Inferior parietal cortex (tissue), 1 donor: ENCODE data around the gene GPR42.

Source experiments
- DNase-seq: peaks from one replicate; pipeline ENCODE4 v3.0.0-alpha.2; 2016; ENCODE audit errors: extremely low spot score

The GPR42 gene, protein sequence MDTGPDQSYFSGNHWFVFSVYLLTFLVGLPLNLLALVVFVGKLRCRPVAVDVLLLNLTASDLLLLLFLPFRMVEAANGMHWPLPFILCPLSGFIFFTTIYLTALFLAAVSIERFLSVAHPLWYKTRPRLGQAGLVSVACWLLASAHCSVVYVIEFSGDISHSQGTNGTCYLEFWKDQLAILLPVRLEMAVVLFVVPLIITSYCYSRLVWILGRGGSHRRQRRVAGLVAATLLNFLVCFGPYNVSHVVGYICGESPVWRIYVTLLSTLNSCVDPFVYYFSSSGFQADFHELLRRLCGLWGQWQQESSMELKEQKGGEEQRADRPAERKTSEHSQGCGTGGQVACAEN

DNA sequence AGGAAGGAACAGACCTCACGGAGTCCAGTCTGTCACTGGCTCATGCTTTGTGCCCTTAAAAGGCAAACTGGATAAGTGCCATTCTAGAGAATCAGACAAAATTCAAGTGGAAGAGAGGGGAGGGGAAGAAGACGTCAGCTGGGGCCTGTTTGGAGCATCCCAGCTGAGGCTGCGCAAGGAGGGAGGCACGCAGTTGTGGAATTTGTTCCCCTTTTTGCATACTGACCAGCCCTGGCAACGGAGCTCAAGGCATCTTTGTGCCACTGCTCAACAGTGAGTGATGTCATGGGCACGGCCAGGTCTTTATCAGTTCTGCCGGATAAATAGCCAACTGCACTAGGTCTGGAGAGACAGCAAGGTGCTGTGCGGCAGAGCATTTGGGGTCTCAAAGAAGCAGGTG is at the start of gene GPR42:
Gene GPR42, plus strand, starts transcription at position 347 of the 400 bp plus-strand sequence. CDS start 292 bp downstream, outside the sequence.
- no peak for DNase-seq

DNA sequence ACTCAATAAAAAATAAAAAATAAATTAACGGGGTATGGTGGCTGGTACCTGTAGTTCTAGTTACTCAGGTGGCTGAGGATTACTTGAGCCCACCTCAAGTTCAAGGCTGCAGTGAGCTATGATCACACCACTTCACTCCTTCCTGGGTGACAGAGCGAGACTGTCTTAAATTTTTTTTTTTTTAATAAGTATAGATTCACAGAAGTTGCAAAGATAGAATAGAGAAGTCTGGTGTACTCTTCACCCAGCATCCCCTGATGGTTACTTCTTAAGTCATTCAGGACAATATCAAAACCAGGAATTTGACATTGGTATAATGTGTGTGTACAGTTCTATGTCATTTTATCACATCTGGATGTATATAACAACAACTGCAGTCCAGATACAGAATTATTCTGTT is 49.6 kb upstream of the GPR42 start:
- DNase-seq, result no peak

DNA sequence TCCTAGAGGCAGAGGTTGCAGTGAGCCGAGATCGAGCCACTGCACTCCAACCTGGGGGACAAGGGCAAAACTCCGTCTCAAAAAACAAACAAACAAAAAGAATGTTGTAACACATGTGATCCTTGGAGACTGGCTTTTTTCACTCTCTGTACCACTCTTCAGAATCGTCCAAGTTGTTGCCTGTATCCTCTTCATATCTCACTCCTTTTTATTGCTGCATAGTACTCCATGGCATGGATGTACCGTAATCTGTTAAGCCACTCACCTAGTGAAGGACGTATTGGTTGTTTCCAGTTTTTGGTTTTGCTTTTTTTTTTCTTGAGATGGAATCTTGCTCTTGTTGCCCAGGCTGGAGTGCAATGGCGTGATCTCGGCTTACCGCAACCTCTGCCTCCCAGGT is 48.9 kb upstream of the GPR42 start:
- DNase-seq, result no peak

DNA sequence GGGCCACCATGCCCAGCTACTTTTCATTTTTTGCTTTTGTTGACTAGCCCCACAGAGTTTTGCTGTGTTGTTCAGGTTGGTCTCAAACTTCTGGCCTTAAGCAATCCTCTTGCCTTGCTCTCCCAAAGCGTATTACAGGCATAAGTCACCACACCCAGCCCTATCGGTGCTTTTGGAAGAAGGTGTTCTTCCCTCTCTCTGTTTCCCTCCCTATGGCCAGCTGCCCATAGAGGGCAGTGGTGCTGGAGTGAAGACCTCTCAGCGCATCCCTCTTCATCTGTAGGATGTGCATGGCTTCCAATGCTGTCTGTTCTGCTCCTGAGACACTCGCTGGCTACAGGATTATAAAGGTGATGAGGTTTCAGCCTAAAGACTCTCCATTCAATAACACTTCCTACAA is 43.2 kb upstream of the GPR42 start:
- DNase-seq, result no peak

DNA sequence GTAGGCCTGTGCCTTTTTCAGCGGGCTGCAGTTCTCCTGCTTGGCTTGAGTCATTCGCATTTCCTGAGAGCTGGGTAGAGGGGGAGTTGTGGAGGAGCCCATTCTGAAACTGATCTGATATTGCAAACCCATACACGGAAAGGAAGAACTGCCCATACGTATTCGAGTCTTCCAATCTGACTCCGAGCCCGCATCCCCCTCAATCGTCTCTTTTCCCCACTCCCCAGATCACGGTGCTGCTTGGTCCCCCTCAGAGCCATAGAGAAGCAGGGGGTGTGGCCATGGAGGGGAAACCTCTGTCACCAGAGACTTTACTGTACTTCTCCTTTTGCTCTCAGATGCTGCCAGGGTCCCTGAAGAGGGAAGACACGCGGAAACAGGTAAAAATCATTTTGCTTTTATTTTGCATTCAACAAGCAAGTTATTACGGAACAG is 42.0 kb upstream of the GPR42 start, which contains the start of gene CD22:
Gene CD22, plus strand, starts transcription at position 337 of the 435 bp plus-strand sequence. CDS start 2,854 bp downstream, outside the sequence.
- DNase-seq, result no peak

DNA sequence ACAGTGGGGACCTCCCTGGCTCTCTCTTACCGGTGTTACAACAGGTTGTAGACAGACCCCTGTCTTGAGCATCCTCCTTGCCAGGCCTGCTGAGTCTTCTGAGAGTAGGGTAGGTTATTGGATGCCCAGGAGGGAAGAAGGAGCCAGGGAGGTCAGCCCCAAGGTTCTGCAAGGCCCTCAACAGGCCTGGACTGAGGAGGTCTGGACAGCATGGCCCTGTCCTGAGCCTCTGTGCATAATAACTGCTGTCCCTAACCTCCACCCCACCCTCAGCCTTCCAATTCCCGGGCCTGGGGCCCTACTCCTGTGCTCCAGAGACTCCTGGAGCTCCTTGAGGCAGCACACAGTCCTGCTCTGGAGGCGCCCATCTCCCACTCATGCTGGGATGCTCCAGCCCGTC is 41.5 kb upstream of the GPR42 start:
- DNase-seq, result no peak

DNA sequence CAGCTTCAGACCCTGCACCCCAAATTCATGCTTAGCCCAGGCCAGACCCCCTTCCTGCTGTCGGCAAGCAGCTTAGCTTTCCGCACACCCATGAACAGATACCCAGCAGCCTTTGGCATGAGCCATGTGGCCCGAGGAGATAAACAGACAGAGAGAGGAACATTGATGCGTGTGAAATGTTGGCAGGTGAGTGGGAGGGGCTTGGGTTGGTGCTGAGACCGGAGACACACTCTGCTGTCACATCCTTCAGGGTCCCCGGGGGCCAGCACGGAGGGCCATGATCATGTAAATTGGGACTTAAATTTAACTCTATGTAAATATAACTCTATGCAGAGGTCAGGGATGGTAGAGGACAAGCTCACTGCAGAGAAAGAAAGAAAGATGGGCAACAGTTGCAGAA is 40.4 kb upstream of the GPR42 start:
- no peak for DNase-seq

DNA sequence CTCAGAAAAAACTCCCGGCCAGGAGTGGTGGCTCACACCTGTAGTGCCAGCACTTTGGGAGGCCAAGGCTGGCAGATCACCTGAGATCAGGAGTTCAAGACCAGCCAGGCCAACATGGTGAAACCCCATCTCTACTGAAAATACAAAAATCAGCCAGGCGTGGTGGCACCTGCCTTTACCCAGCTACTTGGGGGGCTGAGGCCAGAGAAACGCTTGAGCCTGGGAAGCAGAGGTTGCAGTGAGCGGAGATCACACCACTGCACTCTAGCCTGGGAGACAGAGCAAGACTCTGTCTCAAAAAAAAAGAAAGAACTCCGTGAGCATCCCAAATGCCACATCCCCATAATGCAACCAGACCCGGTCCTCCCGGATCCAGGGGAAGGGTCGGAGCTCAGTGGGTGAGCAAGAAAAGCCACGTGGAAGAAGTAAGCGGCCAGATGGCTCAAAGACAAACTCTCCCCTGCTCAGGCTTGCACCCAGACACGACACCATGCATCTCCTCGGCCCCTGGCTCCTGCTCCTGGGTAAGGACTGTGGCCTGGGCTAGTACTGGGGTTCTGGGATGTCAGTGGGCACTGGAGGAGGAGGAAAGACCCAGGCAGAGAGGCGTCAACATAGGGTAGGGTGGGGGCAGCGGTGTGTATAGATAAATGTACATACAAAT is 39.2 kb upstream of the GPR42 start:
- no peak for DNase-seq

DNA sequence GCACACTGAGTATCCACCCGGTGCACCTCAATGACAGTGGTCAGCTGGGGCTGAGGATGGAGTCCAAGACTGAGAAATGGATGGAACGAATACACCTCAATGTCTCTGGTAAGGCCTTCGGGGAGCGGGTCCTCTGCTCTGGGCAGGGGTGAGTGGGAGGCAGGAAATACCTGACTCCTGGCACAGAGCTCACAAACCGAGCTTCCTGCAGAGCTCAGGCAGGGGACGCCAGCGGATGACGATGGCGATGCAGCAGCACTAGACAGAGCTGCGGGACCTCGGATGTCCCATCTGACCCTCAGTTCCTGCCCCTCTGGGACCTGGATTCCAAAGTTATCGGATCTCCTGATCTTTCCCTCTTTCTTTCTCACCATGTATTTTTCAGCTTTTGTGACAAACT is 38.1 kb upstream of the GPR42 start:
- no peak for DNase-seq

DNA sequence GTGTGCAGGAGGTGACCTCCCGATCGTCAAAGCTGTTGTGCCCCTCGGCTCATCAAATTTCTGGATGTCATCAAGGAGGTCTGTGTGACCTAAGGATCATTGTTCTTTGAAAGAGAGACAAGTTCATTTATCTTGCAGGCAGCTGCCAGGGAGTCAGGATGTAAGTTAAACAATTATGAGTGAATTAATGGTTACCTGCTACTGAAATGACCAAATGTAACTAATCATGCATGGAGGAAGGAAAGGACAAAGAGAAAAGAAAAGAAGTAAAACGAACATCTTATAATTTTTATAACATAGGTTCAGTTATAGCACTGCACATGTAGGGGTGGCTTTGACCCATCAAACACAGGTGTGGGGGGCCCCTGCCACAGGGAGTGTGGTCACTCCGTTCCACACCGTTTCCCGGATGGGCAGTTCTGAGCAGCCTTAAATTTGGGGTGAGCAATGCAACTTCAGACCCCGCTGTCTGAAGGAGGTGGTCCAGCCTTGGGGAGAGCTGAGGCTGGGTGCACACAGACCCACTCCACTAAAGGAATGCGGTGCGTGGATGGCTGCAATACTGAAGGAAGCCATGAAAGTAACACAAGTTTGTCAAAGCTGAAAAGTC is 36.6 kb upstream of the GPR42 start:
- DNase-seq, result no peak

DNA sequence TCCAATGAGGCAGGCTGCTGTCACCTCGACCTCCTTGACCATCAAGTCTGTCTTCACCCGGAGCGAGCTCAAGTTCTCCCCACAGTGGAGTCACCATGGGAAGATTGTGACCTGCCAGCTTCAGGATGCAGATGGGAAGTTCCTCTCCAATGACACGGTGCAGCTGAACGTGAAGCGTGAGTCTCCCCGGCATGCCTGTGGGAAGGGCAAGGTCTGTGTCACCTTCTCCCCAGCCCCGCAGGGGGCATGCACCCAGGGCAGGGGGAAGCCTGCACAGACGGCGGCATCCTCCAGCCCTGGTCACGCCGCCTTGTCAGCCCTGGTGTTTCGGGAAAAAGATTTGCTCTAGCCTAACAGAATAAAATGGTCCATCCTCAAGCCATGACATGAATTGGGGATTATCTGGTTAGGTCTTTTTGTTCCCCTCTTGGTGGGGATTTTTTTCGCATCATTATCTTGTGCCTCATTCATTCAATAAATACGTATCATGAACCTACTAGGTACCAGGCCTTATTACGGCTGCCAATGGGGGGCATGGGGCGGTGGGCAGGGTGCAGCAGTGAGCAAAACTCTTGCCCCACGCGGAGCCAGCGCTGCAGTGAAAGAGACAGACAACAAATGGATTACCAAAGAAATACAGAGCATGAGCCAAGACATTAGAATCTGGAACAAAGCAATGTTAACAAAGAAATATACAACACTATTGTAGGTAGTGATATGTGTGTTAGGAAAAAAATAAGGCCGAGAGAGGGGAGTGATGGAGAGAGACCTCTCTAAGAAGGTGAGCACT is 34.5 kb upstream of the GPR42 start:
- no peak for DNase-seq

DNA sequence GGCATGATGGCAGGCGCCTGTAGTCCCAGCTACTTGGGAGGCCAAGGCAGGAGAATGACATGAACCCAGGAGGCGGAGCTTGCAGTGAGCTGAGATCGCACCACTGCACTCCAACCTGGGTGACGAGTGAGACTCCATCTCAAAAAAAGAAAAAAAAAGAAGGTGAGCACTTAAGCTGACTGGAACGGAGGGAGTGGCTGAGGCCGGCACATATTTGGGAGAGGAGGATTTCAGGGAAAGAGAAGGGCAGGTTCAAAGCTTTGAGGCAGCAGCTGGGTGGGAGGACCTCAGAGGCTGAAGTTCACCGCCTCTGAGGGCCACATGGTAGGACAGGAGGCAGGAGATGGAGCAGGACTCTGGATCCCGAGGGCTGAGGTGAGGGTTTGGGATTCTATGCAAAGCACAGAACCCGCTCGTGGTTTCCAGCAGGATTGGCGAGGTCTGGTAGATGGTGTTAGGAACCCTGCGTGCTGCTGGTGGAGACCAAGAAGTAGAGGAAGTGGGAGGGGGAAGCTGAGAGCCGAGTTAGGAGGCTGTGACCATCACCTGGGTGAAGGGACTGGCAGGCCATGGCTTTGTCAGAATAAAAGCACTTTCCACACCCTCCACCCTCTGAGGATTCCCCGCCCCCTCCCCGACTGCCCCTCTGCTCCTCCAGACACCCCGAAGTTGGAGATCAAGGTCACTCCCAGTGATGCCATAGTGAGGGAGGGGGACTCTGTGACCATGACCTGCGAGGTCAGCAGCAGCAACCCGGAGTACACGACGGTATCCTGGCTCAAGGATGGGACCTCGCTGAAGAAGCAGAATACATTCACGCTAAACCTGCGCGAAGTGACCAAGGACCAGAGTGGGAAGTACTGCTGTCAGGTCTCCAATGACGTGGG is 33.5 kb upstream of the GPR42 start:
- no peak for DNase-seq

DNA sequence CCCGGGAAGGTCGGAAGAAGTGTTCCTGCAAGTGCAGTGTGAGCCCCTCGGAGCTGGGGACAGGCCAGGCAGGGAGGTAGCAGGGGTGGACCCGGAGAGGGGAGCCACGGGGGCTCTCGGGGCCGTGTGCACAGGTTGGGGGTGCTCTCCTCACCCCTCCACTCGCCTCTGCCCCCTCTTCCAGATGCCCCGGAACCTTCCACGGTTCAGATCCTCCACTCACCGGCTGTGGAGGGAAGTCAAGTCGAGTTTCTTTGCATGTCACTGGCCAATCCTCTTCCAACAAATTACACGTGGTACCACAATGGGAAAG is 32.9 kb upstream of the GPR42 start:
- DNase-seq, result no peak

DNA sequence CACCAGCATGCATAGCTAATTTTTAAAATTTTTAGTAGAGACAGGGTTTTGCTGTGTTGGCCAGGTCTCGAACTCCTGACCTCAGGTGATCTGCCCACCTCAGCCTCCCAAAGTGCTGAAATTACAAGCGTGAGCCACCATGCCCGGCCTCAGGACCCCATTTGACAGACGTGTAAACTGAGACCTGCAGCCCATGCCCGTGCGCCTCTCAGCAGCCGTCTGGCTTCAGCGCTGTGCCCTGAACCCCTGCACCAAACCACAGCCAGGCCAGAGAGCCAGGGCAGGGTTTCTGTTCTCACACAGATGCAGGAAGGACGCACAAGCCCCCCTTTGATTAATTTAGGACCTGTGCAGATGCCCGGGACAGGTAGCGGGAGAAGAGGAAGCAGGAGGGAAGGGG is 30.4 kb upstream of the GPR42 start:
- no peak for DNase-seq

DNA sequence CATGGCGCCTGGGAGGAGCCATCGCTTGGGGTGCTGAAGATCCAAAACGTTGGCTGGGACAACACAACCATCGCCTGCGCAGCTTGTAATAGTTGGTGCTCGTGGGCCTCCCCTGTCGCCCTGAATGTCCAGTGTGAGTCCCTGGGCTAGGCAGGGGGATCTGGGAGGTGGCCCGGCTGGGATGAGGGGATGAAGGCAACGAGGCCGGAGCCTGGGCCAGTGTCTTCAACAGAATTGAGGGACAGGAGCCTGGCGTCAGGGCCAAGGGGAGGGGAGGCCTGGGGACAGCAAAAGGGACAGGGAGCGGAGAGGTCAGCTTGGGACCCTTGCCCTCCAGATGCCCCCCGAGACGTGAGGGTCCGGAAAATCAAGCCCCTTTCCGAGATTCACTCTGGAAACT is 29.9 kb upstream of the GPR42 start:
- no peak for DNase-seq

DNA sequence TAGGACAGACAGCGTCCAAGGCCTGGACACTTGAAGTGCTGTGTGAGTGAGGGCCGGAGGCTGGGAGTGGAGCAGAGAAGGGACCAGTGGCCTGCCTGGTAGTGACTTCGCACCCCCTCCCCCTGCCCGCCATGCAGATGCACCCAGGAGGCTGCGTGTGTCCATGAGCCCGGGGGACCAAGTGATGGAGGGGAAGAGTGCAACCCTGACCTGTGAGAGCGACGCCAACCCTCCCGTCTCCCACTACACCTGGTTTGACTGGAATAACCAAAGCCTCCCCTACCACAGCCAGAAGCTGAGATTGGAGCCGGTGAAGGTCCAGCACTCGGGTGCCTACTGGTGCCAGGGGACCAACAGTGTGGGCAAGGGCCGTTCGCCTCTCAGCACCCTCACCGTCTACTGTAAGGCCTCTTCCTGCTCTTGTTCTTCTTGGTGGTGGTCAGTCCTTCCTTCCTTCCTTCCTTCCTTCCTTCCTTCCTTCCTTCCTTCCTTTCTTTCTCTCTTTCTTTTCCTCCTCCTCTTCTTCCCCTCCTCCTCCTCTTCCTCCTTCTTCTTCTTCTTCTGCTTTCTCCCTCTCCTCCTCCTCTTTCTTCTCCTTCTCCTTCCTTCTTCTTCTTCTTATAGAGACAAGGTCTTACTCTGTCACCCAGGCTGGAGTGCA is 29.2 kb upstream of the GPR42 start:
- DNase-seq, result no peak

DNA sequence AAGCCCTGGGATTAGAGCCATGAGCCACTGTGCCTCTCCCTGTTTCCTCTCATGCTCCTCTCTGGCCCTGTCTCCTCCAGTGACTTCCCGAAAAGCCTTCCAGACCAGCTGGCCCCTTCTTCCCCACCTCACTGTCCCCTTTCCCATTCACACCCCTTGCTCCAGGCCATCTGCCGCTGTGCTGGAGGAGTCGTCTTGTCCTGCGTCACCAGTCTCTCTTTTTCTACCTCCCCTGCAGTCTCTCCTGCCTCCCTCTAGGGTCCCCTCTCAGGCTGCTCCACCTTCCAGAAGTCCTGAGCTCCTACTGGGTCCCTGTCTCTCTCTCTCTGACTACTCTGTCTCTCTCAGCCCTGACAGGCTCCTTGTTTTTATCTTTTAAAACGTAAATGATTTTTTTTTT is 28.4 kb upstream of the GPR42 start:
- DNase-seq, result no peak

DNA sequence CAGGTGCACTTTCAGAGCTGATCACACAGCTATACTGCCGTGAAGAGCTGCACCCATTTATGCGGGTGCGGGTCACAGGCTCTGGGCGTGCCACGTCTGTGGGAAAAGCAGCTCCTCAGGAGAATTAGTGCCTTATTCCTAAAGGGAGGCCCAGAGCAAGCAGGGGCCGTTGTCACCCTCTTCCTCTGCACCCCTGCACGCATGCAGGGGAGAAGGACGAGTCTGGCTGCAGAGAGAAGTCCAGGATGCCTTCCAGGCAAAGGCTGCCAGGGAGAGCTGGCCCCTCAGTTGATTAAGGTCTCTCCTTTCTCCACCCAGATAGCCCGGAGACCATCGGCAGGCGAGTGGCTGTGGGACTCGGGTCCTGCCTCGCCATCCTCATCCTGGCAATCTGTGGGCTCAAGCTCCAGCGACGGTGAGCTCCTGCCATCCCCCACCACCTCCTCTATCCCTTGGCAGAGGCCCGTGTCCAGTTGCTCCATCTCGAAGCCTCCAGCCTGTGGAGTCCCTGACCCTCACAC is 26.3 kb upstream of the GPR42 start:
- DNase-seq, result no peak

DNA sequence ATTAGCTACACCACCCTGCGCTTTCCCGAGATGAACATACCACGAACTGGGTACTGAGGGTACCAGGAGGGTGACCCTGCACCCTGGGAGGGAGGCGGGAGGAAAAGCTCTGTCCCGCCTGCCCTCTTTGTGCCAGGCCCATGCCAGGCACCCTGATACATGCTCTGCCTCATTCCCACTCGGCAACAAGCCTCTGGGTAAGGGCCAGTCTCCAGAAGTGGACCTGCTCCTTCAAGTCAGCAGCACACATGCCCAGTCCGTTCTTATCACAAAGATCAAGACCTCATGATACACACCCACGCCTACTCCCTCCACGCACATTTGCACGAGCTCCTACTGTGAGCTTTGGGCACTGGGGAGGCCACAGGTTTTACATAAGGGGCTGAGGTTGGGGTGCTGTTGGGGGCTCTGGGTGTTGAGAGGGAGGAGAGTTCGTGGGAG is 25.2 kb upstream of the GPR42 start:
- no peak for DNase-seq
